ENCODE results near the gene HEY2.

DNA sequence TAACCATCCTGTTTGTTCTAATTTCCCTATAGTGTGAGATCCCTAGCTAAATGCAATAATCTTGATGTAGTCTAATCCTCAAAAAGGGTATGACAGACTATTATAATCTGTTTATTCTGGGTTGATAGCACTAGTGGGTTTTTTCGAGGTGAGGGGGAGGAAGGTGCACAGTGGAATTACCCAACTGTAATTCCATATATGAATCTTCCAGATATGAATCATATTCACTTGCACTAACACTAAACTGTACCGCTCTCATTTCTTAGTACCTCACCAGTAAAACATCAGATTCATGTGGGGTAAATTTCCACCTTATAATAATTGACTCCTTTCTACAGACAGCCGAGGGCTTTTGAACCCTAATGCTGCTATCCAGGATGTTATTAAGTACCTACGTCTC, 57.9 kb downstream of the HEY2 start:
- no peak for TF ChIP-seq GATA3 (IDR thresholded peaks at IDR 0.05; ENCODE audit: low read depth, low read length)
- no peak for TF ChIP-seq GATA2 (IDR thresholded peaks at IDR 0.05; ENCODE audit: low read depth, low read length)

Data from SH-SY5Y (cell line).